ENCODE measurements around the gene CATSPER4. TPM values are rescaled to one million over a fixed set of nuclear protein-coding genes. Genes with fewer than 3 reads are reported as not detected.

CATSPER4 gene
- total and polyA plus RNA-seq, 2 experiments from 2014 or later = 0.31 TPM; not detected in 1

DNA sequence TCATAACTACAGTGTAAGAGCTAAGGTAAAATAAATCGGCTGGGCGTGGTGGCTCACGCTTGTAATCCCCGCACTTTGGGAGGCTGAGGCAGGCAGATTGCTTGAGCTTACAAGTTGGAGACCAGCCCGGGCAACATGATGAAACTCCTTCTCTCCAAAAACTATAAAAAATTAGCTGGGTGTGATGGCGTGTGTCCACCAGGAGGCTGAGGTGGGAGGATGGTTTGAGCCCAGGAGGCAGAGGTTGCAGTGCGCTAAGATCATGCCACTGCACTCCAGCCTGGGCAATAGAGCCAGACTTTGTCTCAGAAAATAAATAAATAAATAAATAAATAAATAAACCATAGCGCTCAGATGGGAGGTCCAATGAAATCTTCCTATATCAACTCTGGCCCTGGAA lies 48.2 kb upstream of the CATSPER4 start:
- no peak overlapping the region for H3K27ac Mint-ChIP-seq
- Histone ChIP-seq H2AFZ (no peak overlapping the region), H3K27me3 (ENCODE audit: insufficient read depth) (peaks cover 21% of the 10 kb centered on the region), H3K4me3 (no peak overlapping the region), H3K27ac (ENCODE audit: low read depth) (no peak overlapping the region), H4K20me1 (replicated peaks; ENCODE audit: insufficient read depth) (no peaks in the 10 kb centered on the region), H3K9me2 (ENCODE audit: insufficient read depth) (no peaks in the 10 kb centered on the region), H3K4me1 (ENCODE audit: insufficient read depth) (no peaks in the 10 kb centered on the region), H3K4me2 (no peak overlapping the region), H3F3A (replicated peaks; ENCODE audit: low read depth) (no peaks in the 10 kb centered on the region), H3K79me2 (replicated peaks; ENCODE audit: insufficient read depth) (no peaks in the 10 kb centered on the region), H3K36me3 (ENCODE audit: insufficient read depth) (no peaks in the 10 kb centered on the region)
- no peaks in the 10 kb centered on the region for H3K9me3 Mint-ChIP-seq
- no peak overlapping the region for H3K4me3 Mint-ChIP-seq
- TF ChIP-seq, protein P1, sequence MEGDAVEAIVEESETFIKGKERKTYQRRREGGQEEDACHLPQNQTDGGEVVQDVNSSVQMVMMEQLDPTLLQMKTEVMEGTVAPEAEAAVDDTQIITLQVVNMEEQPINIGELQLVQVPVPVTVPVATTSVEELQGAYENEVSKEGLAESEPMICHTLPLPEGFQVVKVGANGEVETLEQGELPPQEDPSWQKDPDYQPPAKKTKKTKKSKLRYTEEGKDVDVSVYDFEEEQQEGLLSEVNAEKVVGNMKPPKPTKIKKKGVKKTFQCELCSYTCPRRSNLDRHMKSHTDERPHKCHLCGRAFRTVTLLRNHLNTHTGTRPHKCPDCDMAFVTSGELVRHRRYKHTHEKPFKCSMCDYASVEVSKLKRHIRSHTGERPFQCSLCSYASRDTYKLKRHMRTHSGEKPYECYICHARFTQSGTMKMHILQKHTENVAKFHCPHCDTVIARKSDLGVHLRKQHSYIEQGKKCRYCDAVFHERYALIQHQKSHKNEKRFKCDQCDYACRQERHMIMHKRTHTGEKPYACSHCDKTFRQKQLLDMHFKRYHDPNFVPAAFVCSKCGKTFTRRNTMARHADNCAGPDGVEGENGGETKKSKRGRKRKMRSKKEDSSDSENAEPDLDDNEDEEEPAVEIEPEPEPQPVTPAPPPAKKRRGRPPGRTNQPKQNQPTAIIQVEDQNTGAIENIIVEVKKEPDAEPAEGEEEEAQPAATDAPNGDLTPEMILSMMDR (conservative IDR thresholded peaks at IDR 0.05; ENCODE audit: low read depth in 2 of 2) = no peak
- TF ChIP-seq ZNF114 (CRISPR knock-in tag; IDR thresholded peaks at IDR 0.05) (no peak), STAT1 (IDR thresholded peaks at IDR 0.05; ENCODE audit: unreplicated experiment) (no peak)
- DNase-seq (ENCODE audit: low spot score) (no peak), ATAC-seq (no peak)
- H3K27me3 Mint-ChIP-seq (ENCODE audit: insufficient read depth, low read depth, poor library complexity) = peaks cover 17% of the 10 kb centered on the region
- H3K36me3 Mint-ChIP-seq (ENCODE audit: low read depth) = no peaks in the 10 kb centered on the region
- peaks cover 4% of the 10 kb centered on the region; the same call in 1 of the 3 replicates for H3K4me1 Mint-ChIP-seq

DNA sequence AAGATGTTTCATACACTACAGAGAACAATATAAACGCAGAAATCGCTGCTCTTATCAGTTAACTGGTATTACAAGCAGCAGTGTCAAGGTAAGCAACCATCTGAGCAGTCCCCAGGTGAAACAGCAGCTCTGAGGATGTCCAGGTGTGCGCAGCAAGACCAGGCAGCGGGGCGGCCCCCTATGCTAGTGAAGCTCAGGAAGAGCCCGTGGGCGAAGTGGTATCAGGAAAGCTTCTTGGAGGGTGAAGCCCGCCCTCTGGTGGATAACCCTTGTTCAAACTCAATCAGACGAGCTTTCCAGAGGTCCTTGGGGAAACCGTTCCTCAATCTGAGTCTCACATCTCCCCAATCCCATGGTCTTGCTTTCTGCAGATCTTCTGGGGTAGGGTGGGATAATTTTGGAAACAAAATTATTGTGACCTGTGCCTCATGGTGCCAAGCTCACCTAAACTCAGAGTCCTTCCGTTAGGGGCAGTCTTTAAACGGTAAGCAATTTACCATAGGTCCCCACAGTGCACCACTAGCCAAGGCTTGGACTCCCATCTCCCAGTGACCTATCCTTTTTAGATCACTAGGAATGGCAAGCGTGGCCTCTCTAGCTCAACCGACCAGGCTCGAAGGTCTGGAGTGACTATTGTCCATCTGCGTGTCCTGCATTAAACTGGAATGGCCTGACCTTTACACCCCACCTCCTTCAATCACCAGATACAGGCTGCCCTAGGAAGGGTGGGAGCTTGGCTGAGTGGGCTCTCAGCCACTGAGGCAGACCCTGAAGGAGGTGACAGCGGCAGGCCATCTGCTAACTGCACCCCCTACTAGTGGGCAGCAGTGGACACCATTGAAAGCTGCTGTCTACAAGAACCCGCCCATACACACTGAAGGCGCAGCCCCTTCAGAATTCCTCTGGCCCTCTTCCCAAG lies 45.1 kb upstream of the CATSPER4 start:
- Mint-ChIP-seq H3K4me3 (no peak overlapping the region; the same call in 2 of the 3 replicates), H3K9me3 (no peaks in the 10 kb centered on the region), H3K27ac (no peak overlapping the region), H3K4me1 (no peaks in the 10 kb centered on the region), H3K36me3 (ENCODE audit: low read depth) (no peaks in the 10 kb centered on the region), H3K27me3 (ENCODE audit: insufficient read depth, low read depth, poor library complexity) (peaks cover 17% of the 10 kb centered on the region)
- Histone ChIP-seq H3K36me3 (ENCODE audit: insufficient read depth) (no peaks in the 10 kb centered on the region), H4K20me1 (replicated peaks; ENCODE audit: insufficient read depth) (no peaks in the 10 kb centered on the region), H3K4me1 (ENCODE audit: insufficient read depth) (no peaks in the 10 kb centered on the region), H3K9me2 (ENCODE audit: insufficient read depth) (no peaks in the 10 kb centered on the region), H3K4me3 (no peak overlapping the region), H3K79me2 (replicated peaks; ENCODE audit: insufficient read depth) (no peaks in the 10 kb centered on the region), H3K27me3 (ENCODE audit: insufficient read depth) (peaks cover 43% of the 10 kb centered on the region), H3F3A (replicated peaks; ENCODE audit: low read depth) (no peaks in the 10 kb centered on the region), H3K4me2 (no peak overlapping the region), H3K27ac (ENCODE audit: low read depth) (no peak overlapping the region), H2AFZ (no peak overlapping the region)
- DNase-seq (ENCODE audit: low spot score) (peak; percentile 97), ATAC-seq (peak; percentile 99)
- TF ChIP-seq, protein P1 (conservative IDR thresholded peaks at IDR 0.05; ENCODE audit: low read depth in 2 of 2) = peak; percentile 72 to 89
- TF ChIP-seq POLR2AphosphoS5 (IDR thresholded peaks at IDR 0.05; ENCODE audit: low read depth) = no peak

DNA sequence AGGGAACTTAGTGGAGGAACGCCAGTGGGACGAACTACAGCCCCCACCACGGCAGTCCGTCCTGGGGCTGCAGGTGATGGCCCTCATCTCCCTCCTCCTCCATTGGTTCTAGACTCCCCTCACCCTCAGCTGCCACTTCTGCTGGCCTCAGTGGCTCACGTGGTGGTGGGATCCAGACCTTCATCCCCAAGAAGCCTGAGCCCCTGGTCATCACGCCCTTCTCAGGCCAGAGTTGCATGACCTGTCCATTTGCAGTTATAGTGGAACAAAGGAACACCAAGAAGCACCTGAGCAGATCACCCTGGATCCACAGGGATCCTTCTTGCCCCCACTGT lies 44.5 kb upstream of the CATSPER4 start:
- no peaks in the 10 kb centered on the region for H3F3A ChIP-seq (replicated peaks; ENCODE audit: low read depth)
- no peak overlapping the region for H3K4me3 Mint-ChIP-seq
- no peaks in the 10 kb centered on the region for H3K36me3 ChIP-seq (ENCODE audit: insufficient read depth)
- H3K27ac Mint-ChIP-seq = no peak overlapping the region
- no peak overlapping the region for H2AFZ ChIP-seq
- no peaks in the 10 kb centered on the region for H3K9me3 Mint-ChIP-seq
- H3K36me3 Mint-ChIP-seq (ENCODE audit: low read depth) = no peaks in the 10 kb centered on the region
- ATAC-seq = no peak
- H3K4me2 ChIP-seq = no peak overlapping the region
- H4K20me1 ChIP-seq (replicated peaks; ENCODE audit: insufficient read depth) = no peaks in the 10 kb centered on the region
- H3K4me3 ChIP-seq = no peak overlapping the region
- no peaks in the 10 kb centered on the region for H3K9me2 ChIP-seq (ENCODE audit: insufficient read depth)
- H3K4me1 ChIP-seq (ENCODE audit: insufficient read depth) = no peaks in the 10 kb centered on the region
- peaks cover 17% of the 10 kb centered on the region for H3K27me3 Mint-ChIP-seq (ENCODE audit: insufficient read depth, low read depth, poor library complexity)
- peaks cover 48% of the 10 kb centered on the region for H3K27me3 ChIP-seq (ENCODE audit: insufficient read depth)
- H3K27ac ChIP-seq (ENCODE audit: low read depth) = no peak overlapping the region
- no peaks in the 10 kb centered on the region for H3K79me2 ChIP-seq (replicated peaks; ENCODE audit: insufficient read depth)
- no peak for DNase-seq (ENCODE audit: low spot score)
- H3K4me1 Mint-ChIP-seq = no peaks in the 10 kb centered on the region
- no peak for TF ChIP-seq EZH2 (IDR thresholded peaks at IDR 0.05; ENCODE audit: low read depth, unreplicated experiment)
- TF ChIP-seq, protein P2, sequence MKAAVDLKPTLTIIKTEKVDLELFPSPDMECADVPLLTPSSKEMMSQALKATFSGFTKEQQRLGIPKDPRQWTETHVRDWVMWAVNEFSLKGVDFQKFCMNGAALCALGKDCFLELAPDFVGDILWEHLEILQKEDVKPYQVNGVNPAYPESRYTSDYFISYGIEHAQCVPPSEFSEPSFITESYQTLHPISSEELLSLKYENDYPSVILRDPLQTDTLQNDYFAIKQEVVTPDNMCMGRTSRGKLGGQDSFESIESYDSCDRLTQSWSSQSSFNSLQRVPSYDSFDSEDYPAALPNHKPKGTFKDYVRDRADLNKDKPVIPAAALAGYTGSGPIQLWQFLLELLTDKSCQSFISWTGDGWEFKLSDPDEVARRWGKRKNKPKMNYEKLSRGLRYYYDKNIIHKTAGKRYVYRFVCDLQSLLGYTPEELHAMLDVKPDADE (IDR thresholded peaks at IDR 0.05) = no peak
- TF ChIP-seq, protein P1 (conservative IDR thresholded peaks at IDR 0.05; ENCODE audit: low read depth in 2 of 2) = no peak

All from GM23338 (cell line).